Measurements from ENCODE around the gene PNKD. TPM values are rescaled to one million over a fixed set of nuclear protein-coding genes. Genes with fewer than 3 reads are reported as not detected.
A peak's percentile ranks its signal among the peaks of the same experiment; 100 is the strongest.

The PNKD gene, protein sequence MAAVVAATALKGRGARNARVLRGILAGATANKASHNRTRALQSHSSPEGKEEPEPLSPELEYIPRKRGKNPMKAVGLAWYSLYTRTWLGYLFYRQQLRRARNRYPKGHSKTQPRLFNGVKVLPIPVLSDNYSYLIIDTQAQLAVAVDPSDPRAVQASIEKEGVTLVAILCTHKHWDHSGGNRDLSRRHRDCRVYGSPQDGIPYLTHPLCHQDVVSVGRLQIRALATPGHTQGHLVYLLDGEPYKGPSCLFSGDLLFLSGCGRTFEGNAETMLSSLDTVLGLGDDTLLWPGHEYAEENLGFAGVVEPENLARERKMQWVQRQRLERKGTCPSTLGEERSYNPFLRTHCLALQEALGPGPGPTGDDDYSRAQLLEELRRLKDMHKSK
- 10 to 100 TPM; 25.1 to 30.4 TPM for total RNA-seq

DNA sequence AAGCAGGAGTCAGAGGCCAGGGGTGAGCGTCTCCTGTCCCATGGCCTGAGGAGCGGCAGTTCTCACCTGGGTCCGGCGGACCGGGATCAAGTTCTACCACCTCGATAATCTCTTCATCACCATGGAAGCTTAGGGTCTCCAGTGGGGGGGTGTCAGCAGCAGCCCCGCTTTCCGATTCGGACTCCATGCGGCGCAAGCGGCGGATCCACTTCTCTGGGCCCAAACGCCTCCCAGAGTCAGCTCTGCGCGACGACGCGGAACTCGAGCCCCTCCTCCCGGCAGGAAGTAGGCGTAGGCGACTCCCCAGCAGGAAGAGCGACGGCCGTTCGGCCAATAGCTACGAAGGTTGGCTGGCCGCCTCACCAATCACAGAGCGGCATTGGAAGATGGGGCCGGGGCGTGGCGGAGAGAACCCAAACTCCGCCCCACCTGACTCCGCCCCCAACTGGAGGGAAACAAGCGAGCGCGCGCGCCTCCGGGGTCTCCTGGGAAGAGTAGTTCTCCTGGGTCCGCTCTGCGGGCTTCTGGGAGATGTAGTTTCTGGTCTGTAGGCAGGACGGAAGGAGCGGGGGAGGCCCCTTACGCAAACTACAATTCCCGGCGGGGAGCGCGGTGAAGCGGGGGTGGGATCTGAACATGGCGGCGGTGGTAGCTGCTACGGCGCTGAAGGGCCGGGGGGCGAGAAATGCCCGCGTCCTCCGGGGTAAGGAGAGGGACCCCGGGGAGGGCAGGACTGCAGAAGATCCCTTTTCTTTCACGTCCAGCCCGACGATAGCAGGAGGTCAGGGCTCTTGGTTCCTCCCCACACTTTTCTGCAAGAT is at the start of gene PNKD, which contains the start of gene AAMP:
Gene PNKD (plus strand): TSS at position 620 of the 821 bp plus-strand sequence. CDS start 17 bp downstream, at position 637.
Gene AAMP (minus strand): TSS at position 238 of the 821 bp plus-strand sequence. CDS start 51 bp downstream, at position 187.
- ATAC-seq, result peak; percentile 92 to 93
- peaks cover 12 to 14% of the 10 kb centered on the region in 2 donors for H3K36me3 Mint-ChIP-seq
- H3K27ac Mint-ChIP-seq, result peak within 1 kb of the TSS; percentile 92 to 98
- peak; percentile 100 for DNase-seq (ENCODE audit: low spot score in 2 of 2)
- H3K9me3 Mint-ChIP-seq, result no peaks in the 10 kb centered on the region

DNA sequence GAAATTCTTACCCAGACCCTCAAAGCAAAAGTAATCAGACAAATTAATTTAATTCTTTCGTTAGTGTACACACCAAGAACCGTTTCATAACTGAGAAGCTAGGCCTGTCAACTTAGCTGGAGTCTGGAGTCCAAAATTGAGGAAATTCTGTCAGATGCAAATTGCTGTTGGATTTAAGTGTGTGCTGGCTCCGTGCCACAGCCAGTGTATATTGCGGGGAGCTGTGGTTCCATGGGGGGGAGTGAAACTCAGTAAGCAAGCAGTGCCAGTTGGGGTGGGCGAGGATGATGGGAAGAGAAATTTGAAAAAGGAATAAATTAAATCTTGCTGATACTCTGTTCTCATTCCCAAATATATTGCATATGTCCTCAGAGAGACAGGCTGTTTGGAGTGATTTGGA is 49.3 kb upstream of the PNKD start:
- DNase-seq (ENCODE audit: low spot score in 2 of 2) (no peak), ATAC-seq (no peak)
- Mint-ChIP-seq H3K9me3 (no peaks in the 10 kb centered on the region), H3K27ac (peak overlapping the region; percentile 94 to 96), H3K36me3 (peaks cover 46 to 83% of the 10 kb centered on the region in 2 donors)

DNA sequence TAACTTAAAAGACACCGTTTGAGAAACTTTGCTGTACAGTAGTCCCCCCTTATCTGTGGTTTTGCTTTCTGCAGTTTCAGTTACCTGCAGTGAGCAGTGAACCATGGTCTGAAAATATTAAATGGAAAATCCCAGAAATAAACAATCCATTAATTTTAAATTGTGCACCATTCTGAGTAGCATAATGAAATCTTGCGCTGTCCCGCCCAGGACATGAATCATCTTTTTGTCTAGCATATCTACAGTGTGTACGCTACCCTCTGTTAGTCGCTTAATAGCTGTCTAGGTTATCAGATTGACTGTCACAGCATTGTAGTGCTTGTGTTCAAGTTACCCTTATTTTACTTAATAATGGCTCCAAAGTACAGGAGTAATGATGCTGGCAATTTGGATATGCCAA is 47.3 kb upstream of the PNKD start:
- Mint-ChIP-seq H3K36me3 (peaks cover 40 to 86% of the 10 kb centered on the region in 2 donors), H3K27ac (peak overlapping the region; percentile 44 to 94), H3K9me3 (no peaks in the 10 kb centered on the region)
- DNase-seq (ENCODE audit: low spot score in 2 of 2) (no peak), ATAC-seq (peak; percentile 33 to 67)

DNA sequence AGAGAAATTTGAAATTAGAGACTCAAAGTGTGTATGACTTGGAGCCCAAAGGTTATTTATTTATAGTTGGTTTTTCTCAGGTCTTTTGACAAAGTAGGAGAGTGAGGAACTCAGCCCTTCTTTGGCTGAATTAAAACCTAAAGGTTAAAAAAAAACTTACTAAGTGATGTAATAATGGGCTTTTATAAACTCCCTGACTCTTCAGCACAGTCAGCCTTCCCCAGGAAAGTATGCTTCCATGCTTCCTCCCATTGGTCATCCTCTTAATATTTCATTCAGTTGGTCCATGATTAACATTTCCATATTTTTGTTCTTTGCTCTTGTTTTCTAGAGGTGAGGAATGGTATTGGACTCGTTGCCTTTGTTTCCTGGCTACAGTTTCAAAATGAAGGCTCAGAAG is 46.1 kb upstream of the PNKD start:
- Mint-ChIP-seq H3K9me3 (no peaks in the 10 kb centered on the region), H3K36me3 (peaks cover 41 to 86% of the 10 kb centered on the region in 2 donors), H3K27ac (peak overlapping the region; percentile 32 to 94)
- no peak for ATAC-seq
- DNase-seq (ENCODE audit: low spot score in 2 of 2), result no peak

DNA sequence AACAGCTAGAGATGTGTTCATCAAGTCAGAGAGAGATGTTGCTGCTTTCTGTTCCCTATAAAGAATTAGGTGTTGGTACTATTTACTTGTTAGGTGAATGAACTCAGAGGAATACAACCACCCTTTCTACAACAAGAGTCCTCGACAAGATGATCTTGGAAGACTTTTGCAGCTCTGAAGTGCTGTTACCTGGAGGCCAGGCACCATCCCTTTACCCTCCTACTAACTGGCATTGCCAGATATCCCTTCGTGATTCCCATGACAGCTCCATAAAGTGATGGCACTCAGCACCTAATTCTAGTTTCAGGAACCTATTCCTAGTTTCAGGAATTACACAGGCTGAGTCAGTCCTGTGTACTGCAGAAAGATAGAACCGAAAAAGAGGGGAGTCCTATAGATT is 43.4 kb upstream of the PNKD start:
- Mint-ChIP-seq H3K27ac (peak overlapping the region; percentile 81 to 87), H3K36me3 (peaks cover 31 to 81% of the 10 kb centered on the region in 2 donors), H3K9me3 (no peaks in the 10 kb centered on the region)
- ATAC-seq (no peak), DNase-seq (ENCODE audit: low spot score in 2 of 2) (no peak)

DNA sequence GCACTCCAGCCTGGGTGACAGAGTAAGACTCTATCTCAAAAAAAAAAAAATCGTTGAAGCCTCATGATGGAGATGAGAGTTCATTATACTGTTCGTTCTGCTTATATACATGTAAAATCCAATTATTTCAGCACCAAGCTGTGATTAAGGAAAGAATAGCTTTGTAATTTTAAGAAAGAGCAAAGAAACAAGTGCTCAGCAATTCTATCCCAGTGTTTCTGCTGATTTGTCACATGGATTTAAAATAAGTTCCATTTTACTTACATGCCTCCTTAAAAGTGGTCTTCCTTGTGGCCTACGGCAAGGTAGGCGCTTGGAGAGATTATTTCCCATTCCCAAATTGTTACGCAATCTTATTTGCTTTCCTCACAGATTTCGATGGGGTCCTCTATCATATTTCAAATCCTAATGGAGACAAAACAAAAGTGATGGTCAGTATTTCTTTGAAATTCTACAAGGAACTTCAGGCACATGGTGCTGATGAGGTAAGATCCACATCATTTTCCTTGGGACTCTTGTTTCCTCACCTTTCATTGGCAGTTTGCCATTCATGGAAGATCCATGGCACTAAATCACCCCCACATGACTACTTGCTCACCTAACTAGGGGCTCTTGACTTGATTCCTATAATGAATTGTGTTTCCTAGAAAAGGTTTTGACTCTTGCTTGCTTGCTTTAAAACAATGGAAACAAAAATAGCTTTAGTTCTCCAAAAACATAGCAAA is 41.8 kb upstream of the PNKD start:
- ATAC-seq (no peak), DNase-seq (ENCODE audit: low spot score in 2 of 2) (no peak)
- H3K27ac Mint-ChIP-seq, result peak overlapping the region; percentile 87 to 94
- peaks cover 39 to 91% of the 10 kb centered on the region in 2 donors for H3K36me3 Mint-ChIP-seq
- H3K9me3 Mint-ChIP-seq, result no peaks in the 10 kb centered on the region

DNA sequence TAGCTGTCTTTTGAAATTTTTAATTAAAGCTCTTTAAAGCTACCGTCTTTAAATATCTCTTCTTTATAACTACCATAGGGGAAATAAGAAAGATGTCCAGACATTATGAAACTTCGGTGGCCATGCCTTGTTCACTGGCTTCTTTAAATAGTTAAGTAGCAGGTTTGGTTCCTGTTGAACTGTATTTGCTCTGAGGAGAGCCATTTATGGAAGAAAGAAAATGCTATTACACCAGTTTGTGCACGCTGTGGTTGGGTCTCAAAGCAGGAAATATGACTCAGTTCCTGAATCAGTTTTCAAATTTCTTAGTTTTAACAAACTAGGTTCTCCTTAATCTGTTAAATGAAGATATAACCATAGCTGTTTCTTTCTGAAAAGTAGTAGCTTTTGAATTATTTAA is 41.1 kb upstream of the PNKD start:
- H3K9me3 Mint-ChIP-seq, result no peaks in the 10 kb centered on the region
- peaks cover 41 to 91% of the 10 kb centered on the region in 2 donors for H3K36me3 Mint-ChIP-seq
- DNase-seq (ENCODE audit: low spot score in 2 of 2) (peak in 1 of 2 donors; percentile 33), ATAC-seq (peak; percentile 88 to 89)
- peak overlapping the region; percentile 87 to 94 for H3K27ac Mint-ChIP-seq

DNA sequence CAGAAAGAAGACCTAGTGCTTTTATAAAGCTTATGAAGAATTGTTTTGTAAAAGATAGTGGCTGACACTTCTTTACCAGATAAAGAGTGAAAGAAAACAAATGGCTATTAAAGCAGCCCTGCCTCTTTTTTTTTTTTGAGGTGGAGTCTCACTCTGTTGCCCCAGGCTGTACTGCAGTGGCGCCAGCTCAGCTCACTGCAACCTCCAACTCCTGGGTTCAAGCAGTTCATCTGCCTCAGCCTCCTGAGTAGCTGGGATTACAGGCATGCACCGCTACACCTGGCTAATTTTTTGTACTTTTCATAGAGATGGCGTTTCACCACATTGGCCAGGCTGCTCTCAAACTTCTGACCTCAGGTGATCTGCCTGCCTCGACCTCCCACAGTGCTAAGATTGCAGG is 40.5 kb upstream of the PNKD start:
- Mint-ChIP-seq H3K9me3 (no peaks in the 10 kb centered on the region), H3K27ac (peak overlapping the region; percentile 87 to 94), H3K36me3 (peaks cover 40 to 91% of the 10 kb centered on the region in 2 donors)
- DNase-seq (ENCODE audit: low spot score in 2 of 2), result no peak
- ATAC-seq, result peak in 1 of 2 donors; percentile 46

DNA sequence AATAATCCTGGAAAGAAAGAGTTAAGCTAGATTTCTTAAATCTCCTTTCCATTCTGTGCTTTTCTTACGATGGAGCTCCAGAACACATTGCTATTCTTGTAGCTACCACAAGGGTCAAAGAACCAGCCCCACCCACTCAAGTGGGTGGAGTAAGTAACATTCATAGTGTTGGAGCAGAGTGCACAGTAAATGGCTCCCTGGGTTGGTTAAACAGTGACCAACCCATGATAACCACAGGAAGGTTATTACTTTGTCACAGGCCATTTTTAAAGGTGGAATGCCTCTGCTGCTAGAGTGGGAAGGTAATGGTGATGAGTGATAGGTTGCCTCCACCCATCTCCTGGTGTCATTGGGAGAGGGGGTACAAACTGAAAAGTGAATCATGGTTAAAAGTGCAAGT is 39.4 kb upstream of the PNKD start:
- ATAC-seq, result peak; percentile 74 to 79
- DNase-seq (ENCODE audit: low spot score in 2 of 2), result peak in 1 of 2 donors; percentile 29
- Mint-ChIP-seq H3K36me3 (peaks cover 40 to 89% of the 10 kb centered on the region in 2 donors), H3K9me3 (no peaks in the 10 kb centered on the region), H3K27ac (peak overlapping the region; percentile 87 to 89)

DNA sequence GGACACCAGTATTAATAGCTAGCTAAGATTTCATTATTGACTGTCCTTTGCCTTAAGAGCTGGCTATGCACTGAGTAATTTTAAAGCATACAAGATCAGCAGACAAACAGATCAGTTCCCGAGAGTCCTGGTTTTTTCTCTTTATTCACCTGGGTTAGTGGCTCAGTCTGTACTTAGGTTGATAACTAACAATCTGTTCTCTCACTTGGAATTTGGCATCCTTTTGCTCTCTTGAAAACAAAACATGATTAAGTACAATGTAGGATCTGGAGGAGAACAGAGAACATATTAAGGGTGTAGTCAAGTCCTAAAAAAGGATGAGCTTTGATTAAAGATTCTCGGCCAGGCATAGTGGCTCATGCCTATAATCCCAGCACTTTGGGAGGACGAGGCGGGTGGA is 36.8 kb upstream of the PNKD start:
- ATAC-seq, result no peak
- H3K36me3 Mint-ChIP-seq, result peaks cover 30 to 65% of the 10 kb centered on the region in 2 donors
- no peak for DNase-seq (ENCODE audit: low spot score in 2 of 2)
- H3K9me3 Mint-ChIP-seq, result no peaks in the 10 kb centered on the region
- H3K27ac Mint-ChIP-seq, result peak overlapping the region; percentile 58 to 86

DNA sequence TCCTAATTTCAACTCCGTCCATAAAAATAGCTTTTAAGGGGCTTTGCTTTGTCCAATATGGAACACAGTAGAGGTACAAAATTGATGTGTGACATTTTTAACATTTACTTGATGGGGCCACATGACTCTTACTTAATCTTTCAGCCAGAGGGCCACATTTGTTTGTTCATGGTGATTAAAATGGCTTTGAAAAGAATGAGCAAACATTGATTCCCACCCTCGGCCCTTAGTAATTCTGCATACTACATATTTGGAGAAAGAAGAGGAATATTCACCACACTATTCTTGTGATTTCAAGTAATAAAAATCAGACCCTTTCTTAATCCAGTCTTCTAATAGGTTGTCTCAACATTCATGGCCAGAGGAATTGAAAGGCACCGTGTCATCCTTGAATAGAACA is 35.8 kb upstream of the PNKD start:
- Mint-ChIP-seq H3K9me3 (no peaks in the 10 kb centered on the region), H3K27ac (peak overlapping the region; percentile 44 to 54), H3K36me3 (peaks cover 34 to 68% of the 10 kb centered on the region in 2 donors)
- ATAC-seq (no peak), DNase-seq (ENCODE audit: low spot score in 2 of 2) (no peak)

DNA sequence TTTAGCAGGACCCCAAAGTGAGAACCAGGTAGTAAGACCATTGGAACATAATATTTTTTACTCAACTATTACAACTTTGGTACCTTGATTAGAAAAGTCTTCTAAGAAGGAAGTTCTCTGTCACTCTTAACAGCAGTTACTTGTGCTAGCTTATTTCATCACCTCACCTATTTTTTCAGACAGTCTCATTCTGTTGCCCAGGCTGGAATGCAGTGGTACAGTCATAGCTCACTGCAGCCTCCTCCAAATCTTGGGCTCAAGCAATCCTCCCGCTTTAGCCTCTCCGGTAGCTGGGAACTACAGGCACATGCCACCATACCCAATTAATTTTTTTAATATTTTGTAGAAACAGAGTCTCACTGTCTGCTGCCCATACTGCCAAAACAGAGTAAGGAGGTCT is 35.3 kb upstream of the PNKD start:
- DNase-seq (ENCODE audit: low spot score in 2 of 2) (no peak), ATAC-seq (no peak)
- H3K9me3 Mint-ChIP-seq, result no peaks in the 10 kb centered on the region
- peaks cover 34 to 67% of the 10 kb centered on the region in 2 donors for H3K36me3 Mint-ChIP-seq
- peak overlapping the region; percentile 54 to 92 for H3K27ac Mint-ChIP-seq

DNA sequence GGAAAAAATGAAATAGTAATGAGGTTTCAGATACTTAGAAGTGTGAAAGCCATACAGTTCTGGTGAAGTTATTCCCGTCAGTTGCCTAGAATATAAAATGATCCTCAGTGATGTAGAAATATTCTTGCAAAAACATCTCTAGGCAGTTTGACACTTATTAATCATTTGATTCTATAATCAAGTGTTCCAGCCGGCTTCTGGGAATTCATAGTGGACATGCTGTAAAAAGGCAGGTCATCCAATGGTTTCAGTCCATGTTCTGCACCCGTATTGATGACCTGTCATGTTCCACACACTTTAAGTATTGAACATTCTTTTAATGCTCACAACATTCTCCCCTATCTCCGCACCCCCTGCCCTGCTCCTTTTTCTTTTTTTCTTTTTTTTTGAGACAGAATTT is 33.5 kb upstream of the PNKD start:
- Mint-ChIP-seq H3K36me3 (peaks cover 20 to 61% of the 10 kb centered on the region in 2 donors), H3K9me3 (no peaks in the 10 kb centered on the region), H3K27ac (no peak overlapping the region)
- DNase-seq (ENCODE audit: low spot score in 2 of 2) (no peak), ATAC-seq (no peak)

DNA sequence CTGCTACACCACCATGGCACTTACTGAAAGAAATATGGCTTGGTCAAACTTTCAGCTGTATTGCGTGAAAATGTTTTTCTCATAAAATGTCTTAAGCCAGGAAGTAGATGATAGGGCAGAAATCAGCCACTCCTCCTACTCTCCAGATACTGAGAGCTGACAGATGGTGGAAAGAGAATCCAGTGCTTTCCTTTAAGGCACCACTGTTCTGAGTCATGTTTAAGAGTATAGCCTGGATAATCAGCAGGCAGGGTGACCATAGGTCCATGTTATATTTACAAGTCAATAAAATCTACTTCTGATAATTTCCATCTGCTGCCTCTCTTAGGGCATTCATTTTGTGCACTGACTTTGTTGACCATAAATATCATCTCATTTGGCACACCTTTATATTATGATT is 31.4 kb upstream of the PNKD start:
- ATAC-seq, result no peak
- DNase-seq (ENCODE audit: low spot score in 2 of 2), result no peak
- Mint-ChIP-seq H3K27ac (no peak overlapping the region), H3K36me3 (peaks cover 9 to 56% of the 10 kb centered on the region in 2 donors), H3K9me3 (no peaks in the 10 kb centered on the region)

DNA sequence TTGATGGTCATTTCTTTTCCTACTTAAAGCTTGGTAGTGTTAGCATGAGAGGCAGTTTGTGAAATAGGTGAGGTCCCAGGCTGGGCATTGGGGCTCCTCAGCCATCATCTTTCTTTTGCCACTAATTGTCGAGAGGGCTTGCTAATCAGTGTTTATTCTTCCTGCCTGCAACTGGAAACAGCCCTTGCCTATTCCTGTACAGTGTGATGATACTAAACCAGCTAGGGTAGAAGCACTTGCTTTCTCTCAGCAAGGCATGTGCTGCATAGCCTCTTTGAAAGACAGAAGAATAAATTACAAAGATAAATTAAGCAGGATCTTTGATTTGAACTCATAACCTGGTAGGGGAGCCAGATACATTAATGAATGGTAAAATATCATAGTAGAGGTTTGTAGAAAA is 26.1 kb upstream of the PNKD start:
- ATAC-seq, result no peak
- H3K27ac Mint-ChIP-seq, result peak overlapping the region; percentile 36 to 79
- DNase-seq (ENCODE audit: low spot score in 2 of 2), result no peak
- no peaks in the 10 kb centered on the region for H3K9me3 Mint-ChIP-seq
- peaks cover 24 to 63% of the 10 kb centered on the region in 2 donors for H3K36me3 Mint-ChIP-seq

DNA sequence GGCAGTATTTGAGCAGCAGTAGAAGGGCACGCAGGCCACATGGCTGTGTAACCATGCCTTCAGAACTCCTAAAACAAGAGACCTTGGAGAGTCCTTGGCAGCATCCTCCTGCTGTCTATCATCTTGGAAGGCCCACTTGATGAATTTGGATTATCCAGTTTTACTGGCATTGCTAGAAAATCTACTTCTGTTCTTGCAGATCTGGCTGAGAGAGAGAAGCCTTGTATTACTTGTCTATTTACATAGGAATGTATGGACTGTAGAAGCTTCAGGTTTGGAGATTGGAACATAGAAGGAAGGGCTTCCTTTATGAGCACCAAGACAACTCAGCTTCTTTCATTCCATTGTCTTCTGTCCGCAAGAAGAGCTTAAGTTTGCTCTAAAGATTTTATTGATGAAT is 25.7 kb upstream of the PNKD start:
- Mint-ChIP-seq H3K27ac (peak overlapping the region; percentile 36 to 79), H3K9me3 (no peaks in the 10 kb centered on the region)
- no peak for ATAC-seq

More for the DNA sequence above, 25.7 kb upstream of the PNKD start:
- H3K36me3 Mint-ChIP-seq, result peaks cover 26 to 64% of the 10 kb centered on the region in 2 donors
- no peak for DNase-seq (ENCODE audit: low spot score in 2 of 2)
